ENCODE measurements around the gene EXOC3L4. TPM values are rescaled to one million over a fixed set of nuclear protein-coding genes. Genes with fewer than 3 reads are reported as not detected.

EXOC3L4 gene
- polyA plus RNA-seq, 1 of the 3 experiments (the other 2 are of a cell fraction): 0.46 TPM

DNA sequence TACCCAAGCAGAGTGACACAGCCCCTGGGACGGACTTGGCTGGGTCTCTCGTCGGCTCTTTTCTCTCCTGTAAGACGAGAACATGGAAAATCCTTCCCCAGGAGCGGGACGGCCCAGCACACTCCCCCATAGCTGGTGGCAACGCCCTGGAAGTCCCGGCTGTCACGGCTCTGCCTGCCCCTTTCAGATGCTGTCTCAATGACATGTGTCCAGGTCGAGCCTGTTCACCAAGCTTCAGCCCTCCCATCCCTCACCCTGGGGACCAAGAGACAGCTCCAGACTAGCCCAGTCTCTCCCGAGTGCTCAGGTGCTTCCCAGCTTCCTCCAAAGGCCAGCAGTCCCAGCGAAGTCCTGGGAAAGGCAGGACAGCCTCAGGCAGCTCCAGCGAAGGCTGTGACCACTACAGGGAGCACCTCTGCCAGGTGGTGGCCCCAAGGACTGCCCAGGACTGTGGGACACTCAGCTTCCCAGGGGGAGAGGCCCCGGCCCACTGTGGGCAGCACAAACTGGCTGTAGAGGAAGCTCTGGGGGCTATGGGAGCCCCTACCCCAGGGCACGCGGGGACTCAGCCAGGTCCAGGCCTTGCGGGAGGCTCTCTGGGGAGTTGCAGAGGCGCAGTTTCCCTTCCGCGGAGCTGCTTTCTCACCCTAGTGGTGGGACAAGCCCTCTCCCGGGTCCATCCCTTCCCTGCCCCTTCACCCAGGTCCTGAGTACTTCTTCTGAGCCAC lies 62.3 kb downstream of the EXOC3L4 start:
- Histone ChIP-seq H4K20me1 (ENCODE audit: insufficient read depth) (no peaks in the 10 kb centered on the region), H3K4me3 (ENCODE audit: low read depth in 2 of 2, low read length in 1 of 2) (no peak overlapping the region), H3K36me3 (replicated peaks in 1 of 2; ENCODE audit: control insufficient read depth in 1 of 2, insufficient read depth in 2 of 2, low read length in 1 of 2) (no peaks in the 10 kb centered on the region), H3K27me3 (ENCODE audit: insufficient read depth) (no peaks in the 10 kb centered on the region), H3K27ac (ENCODE audit: low read depth in 2 of 2, low read length in 1 of 2) (no peak overlapping the region), H3F3A (replicated peaks; ENCODE audit: insufficient read depth) (no peaks in the 10 kb centered on the region), H3K4me2 (no peak overlapping the region), H3K9ac (no peak overlapping the region), H3K9me3 (no peaks in the 10 kb centered on the region), H3K79me2 (ENCODE audit: insufficient read depth) (no peaks in the 10 kb centered on the region), H3K4me1 (ENCODE audit: control insufficient read depth in 1 of 2, insufficient read depth in 2 of 2, low read depth in 1 of 2, low read length in 1 of 2) (peaks cover 0 to 4% of the 10 kb centered on the region in 2 experiments; a peak in 2 of 4 replicates), H2AFZ (ENCODE audit: low read depth) (no peak overlapping the region), H3K9me2 (no peaks in the 10 kb centered on the region)
- DNase-seq: no peak
- ChIA-PET CTCF (interaction anchor here (0.9 to 1.9 kb wide), 2 partner anchors 51 to 52 kb away, joined by 3 to 5 read pairs; no protein-coding TSS in a partner anchor), POLR2A (no interaction called here)
- no peak for TF ChIP-seq NFIC (IDR thresholded peaks at IDR 0.05; ENCODE audit: borderline replicate concordance)
- TF ChIP-seq, protein P1, sequence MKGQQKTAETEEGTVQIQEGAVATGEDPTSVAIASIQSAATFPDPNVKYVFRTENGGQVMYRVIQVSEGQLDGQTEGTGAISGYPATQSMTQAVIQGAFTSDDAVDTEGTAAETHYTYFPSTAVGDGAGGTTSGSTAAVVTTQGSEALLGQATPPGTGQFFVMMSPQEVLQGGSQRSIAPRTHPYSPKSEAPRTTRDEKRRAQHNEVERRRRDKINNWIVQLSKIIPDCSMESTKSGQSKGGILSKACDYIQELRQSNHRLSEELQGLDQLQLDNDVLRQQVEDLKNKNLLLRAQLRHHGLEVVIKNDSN (IDR thresholded peaks at IDR 0.05; ENCODE audit: borderline replicate concordance, low read depth): no peak
- TF ChIP-seq GABPA (IDR thresholded peaks at IDR 0.05; ENCODE audit: low read depth): no peak
- TF ChIP-seq YY1 (IDR thresholded peaks at IDR 0.05; ENCODE audit: low read depth): no peak
- TF ChIP-seq EZH2phosphoT487 (IDR thresholded peaks at IDR 0.05; ENCODE audit: borderline replicate concordance, low read depth): no peak
- TF ChIP-seq JUND (IDR thresholded peaks at IDR 0.05): no peak
- 78% methylated on average over 6 of the region's 21 CpGs for WGBS (ENCODE audit: low lambda C conversion rate)

DNA sequence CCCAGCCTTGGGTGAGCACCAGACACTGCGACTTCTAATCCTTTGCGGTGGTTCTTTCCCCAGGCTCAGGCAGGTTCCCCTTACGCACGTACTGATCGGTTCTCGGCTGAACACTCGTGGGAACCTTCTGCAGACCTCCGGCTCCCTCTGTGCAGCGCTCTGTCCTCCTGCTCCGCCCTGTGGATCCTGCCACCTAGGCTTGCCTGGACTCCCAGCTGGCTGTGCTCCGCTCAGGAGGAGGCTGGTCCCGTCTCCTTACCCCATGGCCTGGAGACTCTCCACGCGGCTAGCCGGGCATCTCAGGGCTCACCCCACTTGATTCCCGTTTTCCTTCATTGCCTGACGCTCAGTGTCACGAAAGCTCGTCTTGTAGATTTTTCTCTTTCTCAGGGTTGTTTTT lies 63.4 kb downstream of the EXOC3L4 start:
- Histone ChIP-seq H2AFZ (ENCODE audit: low read depth) (no peak overlapping the region), H3K9ac (no peak overlapping the region), H3K4me1 (ENCODE audit: control insufficient read depth in 1 of 2, insufficient read depth in 2 of 2, low read depth in 1 of 2, low read length in 1 of 2) (peaks cover 0 to 4% of the 10 kb centered on the region in 2 experiments; a peak in 2 of 4 replicates), H3K27ac (ENCODE audit: low read depth in 2 of 2, low read length in 1 of 2) (no peak overlapping the region), H3K36me3 (replicated peaks in 1 of 2; ENCODE audit: control insufficient read depth in 1 of 2, insufficient read depth in 2 of 2, low read length in 1 of 2) (no peaks in the 10 kb centered on the region), H3K9me3 (no peaks in the 10 kb centered on the region), H3K27me3 (ENCODE audit: insufficient read depth) (no peaks in the 10 kb centered on the region), H4K20me1 (ENCODE audit: insufficient read depth) (no peaks in the 10 kb centered on the region), H3K4me3 (ENCODE audit: low read depth in 2 of 2, low read length in 1 of 2) (no peak overlapping the region), H3K9me2 (no peaks in the 10 kb centered on the region), H3F3A (replicated peaks; ENCODE audit: insufficient read depth) (no peaks in the 10 kb centered on the region), H3K79me2 (ENCODE audit: insufficient read depth) (no peaks in the 10 kb centered on the region), H3K4me2 (no peak overlapping the region)
- no peak for TF ChIP-seq FOXM1 (IDR thresholded peaks at IDR 0.05; ENCODE audit: low read depth)
- TF ChIP-seq SIN3A (IDR thresholded peaks at IDR 0.05; ENCODE audit: borderline replicate concordance, low read depth, low read length): no peak
- TF ChIP-seq TCF12 (IDR thresholded peaks at IDR 0.05): no peak
- TF ChIP-seq, protein P2, sequence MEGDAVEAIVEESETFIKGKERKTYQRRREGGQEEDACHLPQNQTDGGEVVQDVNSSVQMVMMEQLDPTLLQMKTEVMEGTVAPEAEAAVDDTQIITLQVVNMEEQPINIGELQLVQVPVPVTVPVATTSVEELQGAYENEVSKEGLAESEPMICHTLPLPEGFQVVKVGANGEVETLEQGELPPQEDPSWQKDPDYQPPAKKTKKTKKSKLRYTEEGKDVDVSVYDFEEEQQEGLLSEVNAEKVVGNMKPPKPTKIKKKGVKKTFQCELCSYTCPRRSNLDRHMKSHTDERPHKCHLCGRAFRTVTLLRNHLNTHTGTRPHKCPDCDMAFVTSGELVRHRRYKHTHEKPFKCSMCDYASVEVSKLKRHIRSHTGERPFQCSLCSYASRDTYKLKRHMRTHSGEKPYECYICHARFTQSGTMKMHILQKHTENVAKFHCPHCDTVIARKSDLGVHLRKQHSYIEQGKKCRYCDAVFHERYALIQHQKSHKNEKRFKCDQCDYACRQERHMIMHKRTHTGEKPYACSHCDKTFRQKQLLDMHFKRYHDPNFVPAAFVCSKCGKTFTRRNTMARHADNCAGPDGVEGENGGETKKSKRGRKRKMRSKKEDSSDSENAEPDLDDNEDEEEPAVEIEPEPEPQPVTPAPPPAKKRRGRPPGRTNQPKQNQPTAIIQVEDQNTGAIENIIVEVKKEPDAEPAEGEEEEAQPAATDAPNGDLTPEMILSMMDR (IDR thresholded peaks at IDR 0.05): no peak
- TF ChIP-seq, protein P3, sequence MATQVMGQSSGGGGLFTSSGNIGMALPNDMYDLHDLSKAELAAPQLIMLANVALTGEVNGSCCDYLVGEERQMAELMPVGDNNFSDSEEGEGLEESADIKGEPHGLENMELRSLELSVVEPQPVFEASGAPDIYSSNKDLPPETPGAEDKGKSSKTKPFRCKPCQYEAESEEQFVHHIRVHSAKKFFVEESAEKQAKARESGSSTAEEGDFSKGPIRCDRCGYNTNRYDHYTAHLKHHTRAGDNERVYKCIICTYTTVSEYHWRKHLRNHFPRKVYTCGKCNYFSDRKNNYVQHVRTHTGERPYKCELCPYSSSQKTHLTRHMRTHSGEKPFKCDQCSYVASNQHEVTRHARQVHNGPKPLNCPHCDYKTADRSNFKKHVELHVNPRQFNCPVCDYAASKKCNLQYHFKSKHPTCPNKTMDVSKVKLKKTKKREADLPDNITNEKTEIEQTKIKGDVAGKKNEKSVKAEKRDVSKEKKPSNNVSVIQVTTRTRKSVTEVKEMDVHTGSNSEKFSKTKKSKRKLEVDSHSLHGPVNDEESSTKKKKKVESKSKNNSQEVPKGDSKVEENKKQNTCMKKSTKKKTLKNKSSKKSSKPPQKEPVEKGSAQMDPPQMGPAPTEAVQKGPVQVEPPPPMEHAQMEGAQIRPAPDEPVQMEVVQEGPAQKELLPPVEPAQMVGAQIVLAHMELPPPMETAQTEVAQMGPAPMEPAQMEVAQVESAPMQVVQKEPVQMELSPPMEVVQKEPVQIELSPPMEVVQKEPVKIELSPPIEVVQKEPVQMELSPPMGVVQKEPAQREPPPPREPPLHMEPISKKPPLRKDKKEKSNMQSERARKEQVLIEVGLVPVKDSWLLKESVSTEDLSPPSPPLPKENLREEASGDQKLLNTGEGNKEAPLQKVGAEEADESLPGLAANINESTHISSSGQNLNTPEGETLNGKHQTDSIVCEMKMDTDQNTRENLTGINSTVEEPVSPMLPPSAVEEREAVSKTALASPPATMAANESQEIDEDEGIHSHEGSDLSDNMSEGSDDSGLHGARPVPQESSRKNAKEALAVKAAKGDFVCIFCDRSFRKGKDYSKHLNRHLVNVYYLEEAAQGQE (IDR thresholded peaks at IDR 0.05; ENCODE audit: low read depth, low read length): no peak
- no peak for TF ChIP-seq FOXJ3 (CRISPR knock-in tag; IDR thresholded peaks at IDR 0.05)
- WGBS (ENCODE audit: low lambda C conversion rate): 93% methylated on average over 19 of the region's 19 CpGs
- POLR2A ChIA-PET: no interaction called here
- no peak for DNase-seq
- CTCF ChIA-PET: interaction anchor here (1.7 to 1.9 kb wide), 2 partner anchors 53 kb away, joined by 4 to 5 read pairs; no protein-coding TSS in a partner anchor

Data from SK-N-SH (cell line).